ENCODE measurements around the gene DPH2.

GRCh38 chr1:43921022-43921421, 48.8 kb upstream of the DPH2 start:
- TF ChIP-seq CTCF (IDR thresholded peaks at IDR 0.05): no peak
- no peak for TF ChIP-seq POLR2A (IDR thresholded peaks at IDR 0.05)
- TF ChIP-seq POLR2AphosphoS5 (IDR thresholded peaks at IDR 0.05): no peak

All from sigmoid colon (tissue), 4 donors.